Astrocyte of the cerebellum (primary cell): ENCODE data around the gene RAB11FIP4.

Source experiments
- DNase-seq: peaks from one replicate; pipeline ENCODE4 v3.0.0-alpha.2; 2011; ENCODE audit warnings: low read depth
- H3K4me3 ChIP-seq: 2 replicates; pipeline ENCODE4 v1.5.1; 2011; ENCODE audit warnings: mild to moderate bottlenecking, low read depth, low read length, moderate library complexity
- in situ Hi-C: cut with HindIII; loops from 2 replicates; pipeline ENCODE4 v1.10.0; 2017; ENCODE audit warnings: low sequenced_read_pairs
- TF ChIP-seq, protein P1 (sequence below): IDR thresholded peaks from 2 replicates; pipeline ENCODE4 v1.5.1; 2012; ENCODE audit warnings: low read length, low read depth, moderate library complexity, mild to moderate bottlenecking; ENCODE audit errors: missing control alignments

RAB11FIP4 gene

DNA sequence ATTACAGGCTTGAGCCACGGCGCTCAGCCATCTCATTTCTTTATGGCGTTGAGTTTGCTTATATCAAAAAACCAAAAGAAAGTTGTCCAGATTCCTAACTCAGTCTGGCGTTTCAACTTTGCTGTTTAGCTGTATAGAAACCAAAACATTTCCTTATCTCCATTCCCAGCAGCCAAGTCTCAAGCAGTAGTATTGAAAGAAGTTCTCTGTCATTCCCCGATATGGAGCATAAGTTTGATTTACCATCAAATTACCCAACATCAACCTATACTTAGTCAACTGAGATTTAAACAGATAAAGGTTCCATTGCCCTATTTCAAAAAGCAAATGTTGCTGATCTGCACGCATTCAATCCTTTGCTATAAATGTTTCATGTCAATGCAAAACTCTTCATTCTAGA is 27.5 kb upstream of the RAB11FIP4 start:
- in situ Hi-C loops, result no loop called here
- no peak overlapping the region for H3K4me3 ChIP-seq
- DNase-seq, result no peak
- TF ChIP-seq, protein P1, sequence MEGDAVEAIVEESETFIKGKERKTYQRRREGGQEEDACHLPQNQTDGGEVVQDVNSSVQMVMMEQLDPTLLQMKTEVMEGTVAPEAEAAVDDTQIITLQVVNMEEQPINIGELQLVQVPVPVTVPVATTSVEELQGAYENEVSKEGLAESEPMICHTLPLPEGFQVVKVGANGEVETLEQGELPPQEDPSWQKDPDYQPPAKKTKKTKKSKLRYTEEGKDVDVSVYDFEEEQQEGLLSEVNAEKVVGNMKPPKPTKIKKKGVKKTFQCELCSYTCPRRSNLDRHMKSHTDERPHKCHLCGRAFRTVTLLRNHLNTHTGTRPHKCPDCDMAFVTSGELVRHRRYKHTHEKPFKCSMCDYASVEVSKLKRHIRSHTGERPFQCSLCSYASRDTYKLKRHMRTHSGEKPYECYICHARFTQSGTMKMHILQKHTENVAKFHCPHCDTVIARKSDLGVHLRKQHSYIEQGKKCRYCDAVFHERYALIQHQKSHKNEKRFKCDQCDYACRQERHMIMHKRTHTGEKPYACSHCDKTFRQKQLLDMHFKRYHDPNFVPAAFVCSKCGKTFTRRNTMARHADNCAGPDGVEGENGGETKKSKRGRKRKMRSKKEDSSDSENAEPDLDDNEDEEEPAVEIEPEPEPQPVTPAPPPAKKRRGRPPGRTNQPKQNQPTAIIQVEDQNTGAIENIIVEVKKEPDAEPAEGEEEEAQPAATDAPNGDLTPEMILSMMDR, result no peak

DNA sequence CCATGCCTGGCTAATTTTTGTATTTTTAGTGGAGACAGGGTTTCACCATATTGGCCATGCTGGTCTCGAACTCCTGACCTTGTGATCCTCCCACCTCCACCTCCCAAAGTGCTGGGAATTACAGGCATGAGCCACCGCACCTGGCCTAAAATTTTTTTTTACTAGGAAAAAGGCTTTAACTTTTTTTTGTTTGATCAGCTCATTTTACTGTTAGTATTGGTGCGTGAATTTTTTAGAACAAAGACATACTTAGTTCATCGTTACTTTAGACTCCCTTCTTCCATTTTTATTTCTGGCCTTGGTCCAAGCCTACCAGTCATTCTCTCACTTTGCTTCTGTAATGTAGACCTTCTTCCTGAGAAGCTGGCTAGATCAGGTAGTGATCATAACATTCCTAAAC is 25.4 kb upstream of the RAB11FIP4 start:
- no peak overlapping the region for H3K4me3 ChIP-seq
- in situ Hi-C loops, result no loop called here
- DNase-seq, result no peak
- TF ChIP-seq, protein P1, result no peak

GRCh38 chr17:31369266-31369665 is 22.2 kb upstream of the RAB11FIP4 start:
- TF ChIP-seq, protein P1, result no peak
- DNase-seq, result peak; percentile 51
- H3K4me3 ChIP-seq, result no peak overlapping the region
- in situ Hi-C loops, result no loop called here

DNA sequence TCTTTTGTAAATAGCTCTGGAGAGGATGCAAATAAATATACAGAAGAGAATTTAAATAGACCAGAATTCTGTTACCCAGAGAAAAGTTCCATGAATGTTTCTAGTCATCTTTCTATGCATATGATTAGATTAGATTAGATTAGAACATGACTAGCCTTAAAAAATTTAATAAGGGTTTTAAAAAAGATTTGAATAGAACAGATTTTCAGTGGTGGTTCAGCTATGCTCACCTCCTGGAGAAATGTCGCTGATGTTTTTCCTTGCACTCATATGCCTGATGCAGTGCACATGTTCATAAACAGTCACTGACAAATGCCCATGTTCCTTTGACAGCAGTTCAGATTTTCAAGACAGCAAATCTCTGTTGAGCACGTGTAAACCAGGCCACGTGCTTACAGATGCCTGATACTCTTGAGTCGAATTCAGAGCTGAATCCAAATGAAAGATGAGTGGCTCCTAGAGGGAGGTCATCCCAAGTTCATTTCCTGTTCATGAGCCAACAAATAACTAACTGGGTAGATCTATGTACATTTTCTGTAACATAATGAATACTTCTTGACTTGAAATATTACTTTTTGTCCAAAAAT is 19.9 kb upstream of the RAB11FIP4 start:
- H3K4me3 ChIP-seq, result no peak overlapping the region
- DNase-seq, result peak; percentile 15
- TF ChIP-seq, protein P1, result no peak
- in situ Hi-C loops, result no loop called here

- TF ChIP-seq, protein P1, result peak; percentile 65
- in situ Hi-C loops, result no loop called here
- peak; percentile 53 for DNase-seq
- H3K4me3 ChIP-seq, result no peak overlapping the region
Observed at GRCh38 chr17:31373150-31374093, 18.1 kb upstream of the RAB11FIP4 start.

DNA sequence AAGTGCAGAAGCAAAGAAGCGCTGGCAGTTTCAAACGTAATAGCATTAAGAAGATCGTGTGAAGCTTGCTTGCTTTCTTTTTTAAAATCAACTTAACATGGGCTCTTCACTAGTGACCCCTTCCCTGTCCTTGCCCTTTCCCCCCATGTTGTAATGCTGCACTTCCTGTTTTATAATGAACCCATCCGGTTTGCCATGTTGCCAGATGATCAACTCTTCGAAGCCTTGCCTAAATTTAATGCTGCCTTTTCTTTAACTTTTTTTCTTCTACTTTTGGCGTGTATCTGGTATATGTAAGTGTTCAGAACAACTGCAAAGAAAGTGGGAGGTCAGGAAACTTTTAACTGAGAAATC is 17.4 kb upstream of the RAB11FIP4 start:
- no peak overlapping the region for H3K4me3 ChIP-seq
- no peak for DNase-seq
- TF ChIP-seq, protein P1, result no peak
- in situ Hi-C loops, result no loop called here
